Measurements from ENCODE around the gene RFTN1. TPM values are rescaled to one million over a fixed set of nuclear protein-coding genes. Genes with fewer than 3 reads are reported as not detected.

The RFTN1 gene
- total and polyA plus RNA-seq, 2 experiments from 2014 or later, result 3.3 to 7.2 TPM

DNA sequence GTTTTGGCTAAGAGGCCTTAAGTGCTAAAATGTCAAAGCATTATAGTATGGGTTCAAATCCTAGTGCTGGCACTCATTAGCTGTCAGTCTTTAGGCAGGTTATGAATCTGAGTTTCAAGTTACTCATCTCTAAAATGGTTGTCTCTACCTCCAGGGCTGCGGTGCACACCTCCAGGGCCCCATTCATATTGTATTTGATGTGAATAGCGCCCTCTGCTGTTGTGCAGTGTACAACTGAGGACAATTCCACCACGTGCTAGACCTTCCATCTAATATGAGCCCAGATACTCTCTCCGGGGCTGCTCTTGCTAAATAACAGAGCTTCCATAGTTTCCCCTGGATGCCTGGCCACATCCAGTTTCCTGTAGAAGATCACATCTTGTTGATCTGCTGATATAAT lies 194.2 kb downstream of the RFTN1 start:
- Histone ChIP-seq H3K4me1 (ENCODE audit: insufficient read depth) (peaks cover 5% of the 10 kb centered on the region; the same call in 1 of the 2 replicates), H3F3A (replicated peaks; ENCODE audit: low read depth) (no peaks in the 10 kb centered on the region; the same call in 1 of the 2 replicates), H4K20me1 (replicated peaks; ENCODE audit: insufficient read depth) (no peaks in the 10 kb centered on the region; the same call in none of the 2 replicates), H3K4me2 (no peak overlapping the region), H3K27ac (ENCODE audit: low read depth) (no peak overlapping the region), H3K9me2 (ENCODE audit: insufficient read depth) (no peaks in the 10 kb centered on the region), H3K4me3 (no peak overlapping the region), H3K36me3 (ENCODE audit: insufficient read depth) (no peaks in the 10 kb centered on the region), H3K27me3 (ENCODE audit: insufficient read depth) (no peaks in the 10 kb centered on the region), H3K79me2 (replicated peaks; ENCODE audit: insufficient read depth) (no peaks in the 10 kb centered on the region), H2AFZ (no peak overlapping the region)
- DNase-seq (ENCODE audit: low spot score) (peak; percentile 85), ATAC-seq (peak; percentile 96)
- Mint-ChIP-seq H3K4me3 (no peak overlapping the region), H3K27ac (0 out of 2 replicates have a peak overlapping the region, but pooled peaks have one; percentile 46), H3K4me1 (0 out of 3 replicates have a peak, but pooled peaks cover 4% of the 10 kb centered on the region), H3K27me3 (ENCODE audit: insufficient read depth, low read depth, poor library complexity) (peaks cover 4% of the 10 kb centered on the region), H3K9me3 (no peaks in the 10 kb centered on the region), H3K36me3 (ENCODE audit: low read depth) (peaks cover 12% of the 10 kb centered on the region)
- TF ChIP-seq JUNB (IDR thresholded peaks at IDR 0.05; ENCODE audit: unreplicated experiment), result no peak
- TF ChIP-seq, protein P1, sequence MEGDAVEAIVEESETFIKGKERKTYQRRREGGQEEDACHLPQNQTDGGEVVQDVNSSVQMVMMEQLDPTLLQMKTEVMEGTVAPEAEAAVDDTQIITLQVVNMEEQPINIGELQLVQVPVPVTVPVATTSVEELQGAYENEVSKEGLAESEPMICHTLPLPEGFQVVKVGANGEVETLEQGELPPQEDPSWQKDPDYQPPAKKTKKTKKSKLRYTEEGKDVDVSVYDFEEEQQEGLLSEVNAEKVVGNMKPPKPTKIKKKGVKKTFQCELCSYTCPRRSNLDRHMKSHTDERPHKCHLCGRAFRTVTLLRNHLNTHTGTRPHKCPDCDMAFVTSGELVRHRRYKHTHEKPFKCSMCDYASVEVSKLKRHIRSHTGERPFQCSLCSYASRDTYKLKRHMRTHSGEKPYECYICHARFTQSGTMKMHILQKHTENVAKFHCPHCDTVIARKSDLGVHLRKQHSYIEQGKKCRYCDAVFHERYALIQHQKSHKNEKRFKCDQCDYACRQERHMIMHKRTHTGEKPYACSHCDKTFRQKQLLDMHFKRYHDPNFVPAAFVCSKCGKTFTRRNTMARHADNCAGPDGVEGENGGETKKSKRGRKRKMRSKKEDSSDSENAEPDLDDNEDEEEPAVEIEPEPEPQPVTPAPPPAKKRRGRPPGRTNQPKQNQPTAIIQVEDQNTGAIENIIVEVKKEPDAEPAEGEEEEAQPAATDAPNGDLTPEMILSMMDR (conservative IDR thresholded peaks at IDR 0.05; ENCODE audit: low read depth in 2 of 2), result peak; percentile 80 to 83

DNA sequence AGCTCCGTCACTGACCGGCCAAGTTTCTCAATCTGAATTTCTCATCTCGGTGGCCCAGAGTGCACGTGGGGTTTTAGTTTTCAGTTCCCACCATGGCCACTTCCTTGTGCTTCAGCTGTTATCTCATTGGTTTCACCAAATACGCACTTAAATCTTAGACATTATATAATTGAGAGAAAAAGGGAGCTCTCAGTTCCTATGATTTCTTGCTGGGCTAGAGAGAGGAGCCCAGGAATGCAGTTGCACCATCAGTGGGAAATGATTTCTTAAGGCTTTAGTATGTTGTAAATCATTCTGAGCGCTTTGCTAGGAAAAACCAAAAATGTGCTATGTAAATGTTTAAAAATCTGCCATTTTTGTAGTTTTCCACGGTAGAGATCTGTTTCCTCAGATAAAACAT lies 195.3 kb downstream of the RFTN1 start:
- Histone ChIP-seq H3K4me3 (no peak overlapping the region), H2AFZ (no peak overlapping the region), H3K4me1 (ENCODE audit: insufficient read depth) (peaks cover 5% of the 10 kb centered on the region; the same call in 1 of the 2 replicates), H3K9me2 (ENCODE audit: insufficient read depth) (no peaks in the 10 kb centered on the region), H3K4me2 (no peak overlapping the region), H3K27ac (ENCODE audit: low read depth) (no peak overlapping the region), H4K20me1 (replicated peaks; ENCODE audit: insufficient read depth) (no peaks in the 10 kb centered on the region; the same call in 1 of the 2 replicates), H3K27me3 (ENCODE audit: insufficient read depth) (no peaks in the 10 kb centered on the region), H3K79me2 (replicated peaks; ENCODE audit: insufficient read depth) (no peaks in the 10 kb centered on the region), H3F3A (replicated peaks; ENCODE audit: low read depth) (no peaks in the 10 kb centered on the region; the same call in 1 of the 2 replicates), H3K36me3 (ENCODE audit: insufficient read depth) (no peaks in the 10 kb centered on the region)
- H3K27ac Mint-ChIP-seq, result no peak overlapping the region
- H3K27me3 Mint-ChIP-seq (ENCODE audit: insufficient read depth, low read depth, poor library complexity), result peaks cover 4% of the 10 kb centered on the region
- H3K4me3 Mint-ChIP-seq, result no peak overlapping the region
- DNase-seq (ENCODE audit: low spot score) (no peak), ATAC-seq (no peak)
- H3K4me1 Mint-ChIP-seq, result 0 out of 3 replicates have a peak, but pooled peaks cover 4% of the 10 kb centered on the region
- TF ChIP-seq JUNB (IDR thresholded peaks at IDR 0.05; ENCODE audit: unreplicated experiment), result no peak
- H3K9me3 Mint-ChIP-seq, result no peaks in the 10 kb centered on the region
- peaks cover 12% of the 10 kb centered on the region for H3K36me3 Mint-ChIP-seq (ENCODE audit: low read depth)

DNA sequence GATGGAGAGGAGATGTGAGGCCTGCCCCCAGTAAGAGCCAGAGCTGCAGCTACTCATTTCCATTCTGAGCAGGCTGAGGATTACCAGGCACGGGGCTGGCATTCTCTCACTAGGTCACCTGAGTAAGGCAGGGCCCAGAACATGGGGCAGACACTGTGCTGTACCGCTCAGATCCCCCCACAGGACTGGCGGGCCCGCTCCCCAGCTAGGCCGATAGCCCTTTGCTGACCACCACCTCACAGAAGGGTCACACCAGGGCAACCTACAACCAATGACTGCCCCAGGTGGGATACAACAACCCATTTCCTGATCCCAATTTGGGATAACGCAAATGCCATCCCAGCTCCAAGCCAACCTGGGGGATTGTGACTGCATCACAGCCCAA lies 195.9 kb downstream of the RFTN1 start:
- Histone ChIP-seq H3K27me3 (ENCODE audit: insufficient read depth) (no peaks in the 10 kb centered on the region), H4K20me1 (replicated peaks; ENCODE audit: insufficient read depth) (no peaks in the 10 kb centered on the region; the same call in 1 of the 2 replicates), H3K27ac (ENCODE audit: low read depth) (no peak overlapping the region), H2AFZ (no peak overlapping the region), H3K9me2 (ENCODE audit: insufficient read depth) (no peaks in the 10 kb centered on the region), H3K4me3 (no peak overlapping the region), H3K4me1 (ENCODE audit: insufficient read depth) (peaks cover 5% of the 10 kb centered on the region; the same call in 1 of the 2 replicates), H3K36me3 (ENCODE audit: insufficient read depth) (no peaks in the 10 kb centered on the region), H3K4me2 (no peak overlapping the region), H3K79me2 (replicated peaks; ENCODE audit: insufficient read depth) (no peaks in the 10 kb centered on the region), H3F3A (replicated peaks; ENCODE audit: low read depth) (no peaks in the 10 kb centered on the region; the same call in 1 of the 2 replicates)
- H3K27me3 Mint-ChIP-seq (ENCODE audit: insufficient read depth, low read depth, poor library complexity), result peaks cover 4% of the 10 kb centered on the region
- no peak for TF ChIP-seq ZNF331 (CRISPR knock-in tag; IDR thresholded peaks at IDR 0.05; ENCODE audit: low read depth)
- TF ChIP-seq, protein P1 (conservative IDR thresholded peaks at IDR 0.05; ENCODE audit: low read depth in 2 of 2), result no peak
- TF ChIP-seq ZNF114 (CRISPR knock-in tag; IDR thresholded peaks at IDR 0.05), result no peak
- no peak for TF ChIP-seq CREB1 (CRISPR knock-in tag; IDR thresholded peaks at IDR 0.05; ENCODE audit: low read depth)
- no peak for TF ChIP-seq NANOG (IDR thresholded peaks at IDR 0.05; ENCODE audit: borderline replicate concordance)
- no peak for DNase-seq (ENCODE audit: low spot score)
- H3K36me3 Mint-ChIP-seq (ENCODE audit: low read depth), result peaks cover 12% of the 10 kb centered on the region
- H3K4me3 Mint-ChIP-seq, result no peak overlapping the region
- ATAC-seq, result no peak
- no peaks in the 10 kb centered on the region for H3K9me3 Mint-ChIP-seq
- no peak overlapping the region; the same call in 1 of the 2 replicates for H3K27ac Mint-ChIP-seq
- H3K4me1 Mint-ChIP-seq, result 0 out of 3 replicates have a peak, but pooled peaks cover 4% of the 10 kb centered on the region

Measured in GM23338 (cell line).